Colonic mucosa (tissue), 4 donors: ENCODE measurements around the gene TNFRSF1B. TPM values are rescaled to one million over a fixed set of nuclear protein-coding genes. Genes with fewer than 3 reads are reported as not detected.

Experiments
- DNase-seq: peaks from one replicate; pipeline ENCODE4 v3.0.0-alpha.2; 2020
- H3K27ac ChIP-seq: fragments of 200-600 bp; one replicate; pipeline ENCODE4 v1.8.0; 2021
- H3K27me3 ChIP-seq: fragments of 200-600 bp; one replicate; pipeline ENCODE4 v1.8.0; 2021
- H3K36me3 ChIP-seq: fragments of 200-600 bp; one replicate; pipeline ENCODE4 v1.8.0; 2021
- H3K4me1 ChIP-seq: fragments of 200-600 bp; one replicate; pipeline ENCODE4 v1.8.0; 2021; ENCODE audit warnings: mild to moderate bottlenecking
- H3K4me3 ChIP-seq: fragments of 200-600 bp; one replicate; pipeline ENCODE4 v1.8.0; 2021
- H3K9ac ChIP-seq, 2 donors: one replicate each; pipeline ENCODE4 v1.7.0; 2013; ENCODE audit warnings: control low read depth in 2 of 2, low read depth in 2 of 2, low read length in 2 of 2
- H3K9me3 ChIP-seq: fragments of 200-600 bp; one replicate; pipeline ENCODE4 v1.8.0; 2021
- intact Hi-C: fragments of 100-400 bp; cut with DNase I; formaldehyde crosslinking; loops from one replicate; pipeline ENCODE4 v1.14.1; 2022
- total RNA-seq, 2 donors: library from RNA; stranded (reverse); fragmentation: NEBNext Ultra II Directional in 1 of 2; extraction: Animal tissue kit (Norgen Biotek cat#: 25700) in 1 of 2; gene quantifications; one replicate each; pipeline ENCODE4 v1.2.1, GENCODE V29; 2021
- TF ChIP-seq, protein P1 (sequence below): fragments of 200-600 bp; IDR thresholded peaks from one replicate; pipeline ENCODE4 v1.8.0; 2022; ENCODE audit warnings: antibody characterized with exemption, mild to moderate bottlenecking
- donor health status: healthy.
- donor health status: DM: no; HTN: no; CAD: no.
- donor health status: DM: no; HTN: no; CAD: no.

Gene TNFRSF1B
- total RNA-seq, 2 donors from 2014 or later, result 27.2 to 28.1 TPM

DNA sequence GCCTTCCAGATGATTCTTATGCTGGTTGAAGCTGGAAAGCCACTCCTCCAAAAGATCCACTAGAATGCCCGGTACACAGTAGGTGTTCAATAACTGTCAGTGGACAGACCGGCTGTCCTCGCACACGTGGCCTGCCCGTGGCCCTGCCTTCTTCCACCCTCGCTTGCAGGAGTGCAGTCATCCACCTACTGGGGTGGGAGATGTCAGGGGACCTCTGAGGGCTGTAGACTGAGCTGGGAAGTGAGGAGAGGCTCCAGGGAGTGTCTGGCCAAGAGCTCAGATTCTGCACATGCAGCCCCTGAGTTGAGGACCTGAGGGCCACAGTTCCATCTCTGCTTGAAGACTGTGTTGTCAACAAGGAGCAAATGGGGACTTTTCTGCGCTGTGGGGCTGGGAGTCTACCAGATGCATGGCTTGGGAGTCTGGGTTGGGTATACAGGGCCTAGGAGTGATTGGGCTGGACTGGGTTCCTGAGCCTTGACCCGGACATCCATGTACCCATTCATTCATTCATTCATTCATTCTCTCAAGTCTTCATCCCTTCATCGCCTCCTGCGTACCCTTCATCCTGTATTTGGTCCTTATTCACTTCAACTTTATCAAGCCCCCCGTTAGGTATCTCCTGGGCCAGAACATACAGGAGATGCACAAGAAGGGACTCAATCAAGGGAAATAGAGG lies 4.2 kb upstream of the TNFRSF1B start:
- H3K4me1 ChIP-seq, result peaks cover 18% of the 10 kb centered on the region
- no peak overlapping the region for H3K4me3 ChIP-seq
- H3K27me3 ChIP-seq, result no peaks in the 10 kb centered on the region
- DNase-seq, result no peak
- TF ChIP-seq, protein P1, sequence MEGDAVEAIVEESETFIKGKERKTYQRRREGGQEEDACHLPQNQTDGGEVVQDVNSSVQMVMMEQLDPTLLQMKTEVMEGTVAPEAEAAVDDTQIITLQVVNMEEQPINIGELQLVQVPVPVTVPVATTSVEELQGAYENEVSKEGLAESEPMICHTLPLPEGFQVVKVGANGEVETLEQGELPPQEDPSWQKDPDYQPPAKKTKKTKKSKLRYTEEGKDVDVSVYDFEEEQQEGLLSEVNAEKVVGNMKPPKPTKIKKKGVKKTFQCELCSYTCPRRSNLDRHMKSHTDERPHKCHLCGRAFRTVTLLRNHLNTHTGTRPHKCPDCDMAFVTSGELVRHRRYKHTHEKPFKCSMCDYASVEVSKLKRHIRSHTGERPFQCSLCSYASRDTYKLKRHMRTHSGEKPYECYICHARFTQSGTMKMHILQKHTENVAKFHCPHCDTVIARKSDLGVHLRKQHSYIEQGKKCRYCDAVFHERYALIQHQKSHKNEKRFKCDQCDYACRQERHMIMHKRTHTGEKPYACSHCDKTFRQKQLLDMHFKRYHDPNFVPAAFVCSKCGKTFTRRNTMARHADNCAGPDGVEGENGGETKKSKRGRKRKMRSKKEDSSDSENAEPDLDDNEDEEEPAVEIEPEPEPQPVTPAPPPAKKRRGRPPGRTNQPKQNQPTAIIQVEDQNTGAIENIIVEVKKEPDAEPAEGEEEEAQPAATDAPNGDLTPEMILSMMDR, result no peak
- no peaks in the 10 kb centered on the region for H3K9me3 ChIP-seq
- H3K36me3 ChIP-seq, result no peaks in the 10 kb centered on the region
- intact Hi-C loops, result no loop called here
- peak overlapping the region; percentile 39 to 58 for H3K9ac ChIP-seq
- H3K27ac ChIP-seq, result peak overlapping the region; percentile 74

DNA sequence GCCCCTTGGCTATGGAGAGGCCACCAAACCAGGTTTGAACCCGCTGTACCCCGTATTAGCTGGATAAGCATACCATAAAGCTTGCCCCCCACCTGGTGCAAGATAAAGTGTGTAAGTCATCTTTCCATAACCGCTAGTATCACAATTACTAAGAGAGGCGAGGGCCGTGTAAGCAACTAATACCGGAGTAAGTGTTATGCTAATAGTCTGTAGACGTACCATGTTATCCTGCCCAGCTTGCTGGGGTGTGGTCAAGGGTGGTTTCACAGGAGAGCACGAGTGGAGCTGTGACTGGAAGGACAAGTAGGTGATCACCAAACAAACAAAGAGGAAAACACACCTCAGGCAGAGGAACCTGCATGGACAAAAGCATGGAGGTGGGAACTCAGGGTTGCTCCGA lies 3.6 kb upstream of the TNFRSF1B start:
- Histone ChIP-seq H3K27me3 (no peaks in the 10 kb centered on the region), H3K4me3 (no peak overlapping the region), H3K36me3 (no peaks in the 10 kb centered on the region), H3K27ac (no peak overlapping the region), H3K9me3 (no peaks in the 10 kb centered on the region), H3K4me1 (peaks cover 18% of the 10 kb centered on the region), H3K9ac (no peak overlapping the region)
- intact Hi-C loops, result no loop called here
- TF ChIP-seq, protein P1, result no peak
- no peak for DNase-seq

DNA sequence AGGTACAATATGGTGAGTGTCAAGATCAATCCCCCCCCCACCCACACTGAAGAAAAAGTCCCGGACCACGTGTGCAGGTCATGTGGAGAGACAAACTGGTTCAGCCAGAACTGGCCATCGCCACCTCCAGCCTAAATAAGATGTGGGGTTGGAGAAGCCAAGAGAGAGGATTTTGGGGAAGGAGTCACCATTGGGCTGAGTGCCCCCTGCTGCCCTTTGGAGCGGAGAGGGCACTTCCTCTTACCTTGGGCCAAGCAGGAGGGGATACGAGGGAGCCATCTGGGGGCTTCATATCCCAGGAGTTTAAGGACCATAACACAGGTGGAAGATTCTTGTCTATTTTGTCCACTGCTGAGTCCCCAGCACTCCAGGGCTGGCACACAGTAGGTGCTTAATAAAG lies 2.6 kb upstream of the TNFRSF1B start:
- Histone ChIP-seq H3K4me1 (peaks cover 18% of the 10 kb centered on the region), H3K4me3 (no peak overlapping the region), H3K27me3 (no peaks in the 10 kb centered on the region), H3K9me3 (no peaks in the 10 kb centered on the region), H3K36me3 (no peaks in the 10 kb centered on the region), H3K27ac (no peak overlapping the region), H3K9ac (no peak overlapping the region)
- TF ChIP-seq, protein P1, result no peak
- intact Hi-C loops, result no loop called here
- no peak for DNase-seq

DNA sequence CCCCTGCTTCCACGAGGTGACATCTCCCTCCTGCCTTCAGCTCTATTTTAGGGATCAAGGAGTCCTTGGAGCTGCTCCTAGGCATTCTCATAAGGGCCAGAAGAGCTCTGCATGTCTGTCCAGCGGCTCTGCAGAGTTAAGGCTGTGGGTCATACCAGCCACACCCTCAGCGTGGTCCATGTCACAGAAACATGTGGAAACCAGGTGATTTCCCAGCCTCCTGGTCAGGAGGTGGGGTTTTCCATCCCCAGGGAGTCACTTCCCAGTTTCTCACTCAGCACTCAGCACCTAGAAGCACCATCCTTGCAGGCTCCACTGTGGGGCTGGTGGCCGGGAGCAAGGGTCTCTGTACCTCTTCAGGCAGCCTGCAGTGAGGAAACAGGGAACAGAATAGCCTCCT lies 1.4 kb upstream of the TNFRSF1B start:
- H3K9ac ChIP-seq, result peak overlapping the region in 1 of 2 donors; percentile 27
- H3K27ac ChIP-seq, result no peak overlapping the region
- peaks cover 18% of the 10 kb centered on the region for H3K4me1 ChIP-seq
- DNase-seq, result no peak
- no peaks in the 10 kb centered on the region for H3K9me3 ChIP-seq
- H3K36me3 ChIP-seq, result no peaks in the 10 kb centered on the region
- no peak overlapping the region for H3K4me3 ChIP-seq
- TF ChIP-seq, protein P1, result no peak
- intact Hi-C loops, result no loop called here
- H3K27me3 ChIP-seq, result no peaks in the 10 kb centered on the region

DNA sequence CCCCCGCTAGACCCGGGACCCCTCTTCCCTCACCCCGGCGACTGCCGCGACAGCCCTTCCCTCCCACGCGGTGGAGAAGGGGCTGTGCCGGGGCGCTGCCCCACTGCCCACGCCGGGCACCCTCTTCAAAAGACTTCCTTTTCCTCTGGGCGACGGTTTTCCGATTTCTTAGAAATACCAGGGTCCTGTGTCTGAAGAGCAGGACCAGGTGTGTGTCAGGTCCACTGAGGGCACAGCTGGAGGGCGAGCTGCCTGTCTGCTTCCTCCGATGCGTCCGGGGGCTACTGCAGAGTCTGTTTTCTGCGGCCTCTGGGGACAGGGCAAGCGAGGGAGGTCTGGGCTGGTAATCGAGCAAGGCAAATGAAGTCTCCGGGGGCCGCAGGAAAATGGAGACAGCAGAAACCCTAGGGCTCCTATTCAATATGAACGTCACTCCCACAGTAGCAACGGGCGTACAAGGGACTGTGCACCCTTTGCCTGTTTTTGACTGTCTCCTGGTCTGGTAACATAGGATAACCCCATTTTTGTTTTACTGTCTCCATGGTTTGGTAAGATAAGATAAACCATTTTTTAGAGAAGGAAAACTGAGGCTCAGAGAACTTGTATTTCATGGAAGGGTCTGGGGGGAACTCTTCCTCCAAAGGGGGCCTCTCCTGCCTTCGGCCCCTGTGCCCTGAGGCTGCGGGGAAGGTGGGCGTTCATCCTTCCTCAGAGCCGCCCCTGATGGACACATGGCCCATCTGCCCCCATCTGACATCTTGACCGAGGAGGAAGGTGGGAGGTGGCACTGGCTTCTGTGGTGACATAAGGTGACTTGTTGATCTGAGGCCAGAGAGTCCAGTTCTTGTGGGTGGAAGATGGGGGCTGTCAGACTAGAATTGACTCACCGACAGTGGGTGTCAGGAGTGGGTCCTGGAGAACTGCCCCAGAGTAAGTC lies 970 bp downstream of the TNFRSF1B start:
- DNase-seq, result no peak
- peaks cover 4% of the 10 kb centered on the region for H3K4me1 ChIP-seq
- TF ChIP-seq, protein P1, result no peak
- H3K27me3 ChIP-seq, result no peaks in the 10 kb centered on the region
- H3K4me3 ChIP-seq, result peak overlapping the region; percentile 76
- no peaks in the 10 kb centered on the region for H3K36me3 ChIP-seq
- H3K9ac ChIP-seq, result peak overlapping the region; percentile 68 to 96
- intact Hi-C loops, result no loop called here
- H3K27ac ChIP-seq, result peak overlapping the region; percentile 77
- no peaks in the 10 kb centered on the region for H3K9me3 ChIP-seq
